Progenitor cell of endocrine pancreas (in vitro differentiated cells): ENCODE measurements around the gene IDI1. TPM values are rescaled to one million over a fixed set of nuclear protein-coding genes. Genes with fewer than 3 reads are reported as not detected.

Experiments used
- DNase-seq: peaks from one replicate; pipeline ENCODE4 v3.0.0; 2021; ENCODE audit warnings: low spot score; ENCODE audit not compliant: unreplicated experiment
- H3K27ac Mint-ChIP-seq: 2 replicates; pipeline ENCODE4 v1.8.0; 2021; ENCODE audit warnings: mild to moderate bottlenecking, moderate library complexity, mixed read lengths
- H3K27me3 Mint-ChIP-seq: 2 replicates; pipeline ENCODE4 v1.8.0; 2021; ENCODE audit warnings: mixed read lengths
- H3K36me3 Mint-ChIP-seq: 2 replicates; pipeline ENCODE4 v1.8.0; 2022; ENCODE audit warnings: mixed read lengths; ENCODE audit not compliant: insufficient read depth
- H3K4me1 Mint-ChIP-seq: 2 replicates; pipeline ENCODE4 v1.8.0; 2021; ENCODE audit warnings: low read depth, mixed read lengths
- H3K4me3 Mint-ChIP-seq: 2 replicates; pipeline ENCODE4 v1.8.0; 2021; ENCODE audit warnings: low read depth, mild to moderate bottlenecking, moderate library complexity, mixed read lengths
- H3K9me3 Mint-ChIP-seq: 2 replicates; pipeline ENCODE4 v1.8.0; 2021; ENCODE audit warnings: low read depth, mixed read lengths
- total RNA-seq: library from RNA; stranded (reverse); gene quantifications from 2 replicates; pipeline ENCODE4 v1.2.1, GENCODE V29; 2021
- TF ChIP-seq, protein P1 (sequence below): fragments of 200-600 bp; sonication (generic); IDR thresholded peaks from one replicate; pipeline ENCODE4 v1.5.0; 2021; ENCODE audit warnings: antibody characterized with exemption, mild to moderate bottlenecking; ENCODE audit not compliant: unreplicated experiment

Gene IDI1
- total RNA-seq, 1 donor from 2014 or later, result 46.3 TPM

DNA sequence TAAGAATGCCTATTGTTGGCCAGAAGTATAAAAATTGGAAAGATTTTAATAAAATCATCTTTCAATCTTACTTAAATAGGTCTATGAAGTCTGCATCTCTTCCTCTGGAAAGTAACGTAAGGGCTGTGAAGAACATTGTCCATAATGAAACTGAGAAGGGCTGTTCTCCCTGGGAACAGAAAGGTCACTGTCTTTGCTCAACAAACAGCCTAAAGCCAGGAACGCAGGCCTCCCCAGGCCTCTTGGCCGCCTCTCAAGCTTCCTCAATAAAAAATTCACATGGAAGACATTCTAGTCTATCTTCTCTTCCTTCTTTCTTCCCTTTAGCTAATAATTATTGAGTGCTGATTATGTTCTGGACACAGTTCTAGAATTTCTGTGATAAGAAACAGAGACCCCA lies 14.2 kb downstream of the IDI1 start:
- peaks cover 6% of the 10 kb centered on the region for H3K36me3 Mint-ChIP-seq
- TF ChIP-seq, protein P1, sequence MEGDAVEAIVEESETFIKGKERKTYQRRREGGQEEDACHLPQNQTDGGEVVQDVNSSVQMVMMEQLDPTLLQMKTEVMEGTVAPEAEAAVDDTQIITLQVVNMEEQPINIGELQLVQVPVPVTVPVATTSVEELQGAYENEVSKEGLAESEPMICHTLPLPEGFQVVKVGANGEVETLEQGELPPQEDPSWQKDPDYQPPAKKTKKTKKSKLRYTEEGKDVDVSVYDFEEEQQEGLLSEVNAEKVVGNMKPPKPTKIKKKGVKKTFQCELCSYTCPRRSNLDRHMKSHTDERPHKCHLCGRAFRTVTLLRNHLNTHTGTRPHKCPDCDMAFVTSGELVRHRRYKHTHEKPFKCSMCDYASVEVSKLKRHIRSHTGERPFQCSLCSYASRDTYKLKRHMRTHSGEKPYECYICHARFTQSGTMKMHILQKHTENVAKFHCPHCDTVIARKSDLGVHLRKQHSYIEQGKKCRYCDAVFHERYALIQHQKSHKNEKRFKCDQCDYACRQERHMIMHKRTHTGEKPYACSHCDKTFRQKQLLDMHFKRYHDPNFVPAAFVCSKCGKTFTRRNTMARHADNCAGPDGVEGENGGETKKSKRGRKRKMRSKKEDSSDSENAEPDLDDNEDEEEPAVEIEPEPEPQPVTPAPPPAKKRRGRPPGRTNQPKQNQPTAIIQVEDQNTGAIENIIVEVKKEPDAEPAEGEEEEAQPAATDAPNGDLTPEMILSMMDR, result no peak
- H3K9me3 Mint-ChIP-seq, result no peaks in the 10 kb centered on the region
- no peaks in the 10 kb centered on the region for H3K4me1 Mint-ChIP-seq
- H3K27me3 Mint-ChIP-seq, result no peaks in the 10 kb centered on the region
- no peak overlapping the region for H3K4me3 Mint-ChIP-seq
- no peak overlapping the region for H3K27ac Mint-ChIP-seq
- DNase-seq, result no peak

GRCh38 chr10:1033601-1034000 lies 15.3 kb downstream of the IDI1 start:
- Mint-ChIP-seq H3K36me3 (peaks cover 6% of the 10 kb centered on the region), H3K27me3 (no peaks in the 10 kb centered on the region), H3K27ac (no peak overlapping the region), H3K4me3 (no peak overlapping the region), H3K9me3 (no peaks in the 10 kb centered on the region), H3K4me1 (no peaks in the 10 kb centered on the region)
- TF ChIP-seq, protein P1, result no peak
- DNase-seq, result no peak

- no peak overlapping the region for H3K27ac Mint-ChIP-seq
- H3K4me3 Mint-ChIP-seq, result no peak overlapping the region
- H3K27me3 Mint-ChIP-seq, result no peaks in the 10 kb centered on the region
- H3K9me3 Mint-ChIP-seq, result no peaks in the 10 kb centered on the region
- no peaks in the 10 kb centered on the region for H3K4me1 Mint-ChIP-seq
- no peaks in the 10 kb centered on the region for H3K36me3 Mint-ChIP-seq
- TF ChIP-seq, protein P1, result no peak
- no peak for DNase-seq
These were observed 19.1 kb downstream of the IDI1 start for GRCh38 chr10:1029838-1030237.

DNA sequence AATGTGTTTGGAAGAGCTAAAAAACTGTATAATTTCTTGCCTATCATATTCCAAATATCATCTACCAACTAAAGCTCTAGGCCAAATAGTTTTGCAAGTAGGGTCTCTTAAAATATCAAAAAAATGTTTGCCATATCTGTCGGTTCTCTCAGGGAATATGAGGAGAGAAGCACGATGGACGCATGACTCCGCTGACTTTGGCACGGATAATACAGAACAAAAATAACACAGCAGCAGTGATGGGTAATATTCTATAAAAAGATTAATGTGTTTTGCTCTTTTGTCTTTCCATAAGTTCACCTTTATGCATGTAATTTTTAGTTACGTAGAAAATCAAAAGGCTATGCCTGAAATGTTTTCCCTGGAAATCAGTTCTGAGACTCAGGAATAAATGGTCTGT lies 22.3 kb downstream of the IDI1 start:
- TF ChIP-seq, protein P1, result no peak
- Mint-ChIP-seq H3K4me3 (no peak overlapping the region), H3K9me3 (no peaks in the 10 kb centered on the region), H3K27ac (no peak overlapping the region), H3K4me1 (no peaks in the 10 kb centered on the region), H3K27me3 (no peaks in the 10 kb centered on the region), H3K36me3 (peaks cover 4% of the 10 kb centered on the region)
- no peak for DNase-seq

- H3K4me3 Mint-ChIP-seq, result no peak within 1 kb of the TSS
- H3K4me1 Mint-ChIP-seq, result no peaks in the 10 kb centered on the region
- TF ChIP-seq, protein P1, result no peak
- H3K9me3 Mint-ChIP-seq, result no peaks in the 10 kb centered on the region
- no peaks in the 10 kb centered on the region for H3K27me3 Mint-ChIP-seq
- peaks cover 4% of the 10 kb centered on the region for H3K36me3 Mint-ChIP-seq
- no peak for DNase-seq
- H3K27ac Mint-ChIP-seq, result no peak within 1 kb of the TSS
These were observed 23.2 kb downstream of the IDI1 start, which contains the start of gene IDI2 for GRCh38 chr10:1025683-1026082. TSS of gene IDI2 (minus strand) at chr10:1025859. CDS start at chr10:1024723, 1,136 bp downstream.
